ENCODE results near the gene MAP3K4.

GRCh38 chr6:161152527-161152862, 160.9 kb downstream of the MAP3K4 start:
- TF ChIP-seq MAFK (IDR thresholded peaks at IDR 0.05; ENCODE audit: low read depth, low read length) (no peak), CHD1 (IDR thresholded peaks at IDR 0.05; ENCODE audit: low read depth, low read length) (no peak), CTCF (conservative IDR thresholded peaks at IDR 0.05; ENCODE audit: low read depth, low read length) (no peak), POLR2A (IDR thresholded peaks at IDR 0.05; ENCODE audit: low read depth, low read length) (no peak), RFX5 (IDR thresholded peaks at IDR 0.05; ENCODE audit: low read depth, low read length) (no peak), SMC3 (IDR thresholded peaks at IDR 0.05; ENCODE audit: low read depth, low read length) (no peak), MAZ (IDR thresholded peaks at IDR 0.05; ENCODE audit: borderline replicate concordance, low read depth, low read length) (no peak), RCOR1 (IDR thresholded peaks at IDR 0.05; ENCODE audit: insufficient replicate concordance, low read length) (no peak)
